ENCODE measurements around the gene MARS1.

- no peak for TF ChIP-seq CTCF (IDR thresholded peaks at IDR 0.05; ENCODE audit: poor library complexity)
- TF ChIP-seq EZH2 (IDR thresholded peaks at IDR 0.05; ENCODE audit: borderline replicate concordance), result no peak
- TF ChIP-seq EZH2phosphoT487 (IDR thresholded peaks at IDR 0.05; ENCODE audit: low read depth, severe bottlenecking, unreplicated experiment), result no peak
Observed at GRCh38 chr12:57438400-57438799, 49.5 kb upstream of the MARS1 start.

All from hepatocyte (in vitro differentiated cells).